HG03066 (cell line): ENCODE results near the gene REEP3.

Source experiments
- ATAC-seq: cut with Tn5 transposase; IDR thresholded peaks from one replicate; pipeline ENCODE4 v1.9.1; 2021; ENCODE audit warnings: low read depth; ENCODE audit not compliant: unreplicated experiment

The REEP3 gene

GRCh38 chr10:63505562-63505961 is 15.6 kb upstream of the REEP3 start:
- no peak for ATAC-seq

GRCh38 chr10:63506554-63506953 is 14.6 kb upstream of the REEP3 start:
- ATAC-seq: no peak

- no peak for ATAC-seq
Observed at GRCh38 chr10:63515002-63515763, 6.0 kb upstream of the REEP3 start.

GRCh38 chr10:63516207-63516606 is 5.0 kb upstream of the REEP3 start:
- ATAC-seq: no peak

- no peak for ATAC-seq
Observed at GRCh38 chr10:63518690-63519288, 2.4 kb upstream of the REEP3 start.

GRCh38 chr10:63521416-63522276 is 445 bp downstream of the REEP3 start:
- ATAC-seq: peak; percentile 59

- ATAC-seq: no peak
Observed at GRCh38 chr10:63522277-63522687, 1.1 kb downstream of the REEP3 start.

- no peak for ATAC-seq
Observed at GRCh38 chr10:63522995-63523394, 1.8 kb downstream of the REEP3 start.

- no peak for ATAC-seq
Observed at GRCh38 chr10:63525021-63525420, 3.8 kb downstream of the REEP3 start.

- no peak for ATAC-seq
Observed at GRCh38 chr10:63527401-63527800, 6.2 kb downstream of the REEP3 start.

- no peak for ATAC-seq
Observed at GRCh38 chr10:63528084-63528744, 7.0 kb downstream of the REEP3 start.

GRCh38 chr10:63530409-63530808 is 9.2 kb downstream of the REEP3 start:
- no peak for ATAC-seq

- no peak for ATAC-seq
Observed at GRCh38 chr10:63534723-63535122, 13.5 kb downstream of the REEP3 start.

GRCh38 chr10:63536698-63537097 is 15.5 kb downstream of the REEP3 start:
- no peak for ATAC-seq

GRCh38 chr10:63537536-63537935 is 16.3 kb downstream of the REEP3 start:
- ATAC-seq: no peak

GRCh38 chr10:63539377-63539776 is 18.2 kb downstream of the REEP3 start:
- ATAC-seq: no peak

GRCh38 chr10:63539994-63540393 is 18.8 kb downstream of the REEP3 start:
- no peak for ATAC-seq

GRCh38 chr10:63542835-63543575 is 21.8 kb downstream of the REEP3 start:
- ATAC-seq: no peak

- ATAC-seq: no peak
Observed at GRCh38 chr10:63543576-63543962, 22.4 kb downstream of the REEP3 start.

- no peak for ATAC-seq
Observed at GRCh38 chr10:63544418-63544817, 23.2 kb downstream of the REEP3 start.
